UCSD-AML1 (cell line): Measurements from ENCODE around the gene NHLH1.

Experiments
- DNase-seq: peaks from one replicate; lab custom pipeline; 2025; ENCODE audit not compliant: unreplicated experiment; lab: John Stamatoyannopoulos, UW

The NHLH1 gene

GRCh38 chr1:160366731-160367515 is at the start of gene NHLH1:
TSS of gene NHLH1 (plus strand) at chr1:160367071. CDS start at chr1:160370732, 3,661 bp downstream.
- DNase-seq = no peak

GRCh38 chr1:160322831-160323230 is 44.0 kb upstream of the NHLH1 start:
- DNase-seq = no peak

GRCh38 chr1:160325252-160325651 is 41.6 kb upstream of the NHLH1 start:
- no peak for DNase-seq

- no peak for DNase-seq
Measured at GRCh38 chr1:160326418-160326817, 40.5 kb upstream of the NHLH1 start.

- no peak for DNase-seq
Measured at GRCh38 chr1:160328184-160328583, 38.7 kb upstream of the NHLH1 start.

GRCh38 chr1:160330119-160330518 is 36.8 kb upstream of the NHLH1 start:
- no peak for DNase-seq

GRCh38 chr1:160332516-160332915 is 34.4 kb upstream of the NHLH1 start:
- no peak for DNase-seq

DNA sequence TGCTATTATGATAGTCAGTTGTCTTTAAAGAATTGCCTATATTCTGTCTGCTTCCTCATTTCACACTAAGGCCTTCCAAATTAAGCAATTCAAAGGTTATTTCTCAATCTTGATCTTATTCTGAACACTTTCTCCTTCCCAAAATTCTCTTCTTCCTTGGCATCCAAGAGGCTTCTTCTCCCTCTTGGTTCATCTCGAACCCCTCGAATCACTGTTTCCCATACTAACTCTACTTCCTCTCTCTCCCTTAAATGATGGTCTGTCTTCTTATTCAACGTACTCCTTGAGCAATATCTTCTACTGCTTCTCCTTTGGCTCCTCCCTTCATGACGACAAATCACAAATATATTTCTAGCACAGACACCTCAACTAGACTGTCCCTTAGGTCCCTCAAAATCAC is 28.3 kb upstream of the NHLH1 start:
- DNase-seq = no peak

DNA sequence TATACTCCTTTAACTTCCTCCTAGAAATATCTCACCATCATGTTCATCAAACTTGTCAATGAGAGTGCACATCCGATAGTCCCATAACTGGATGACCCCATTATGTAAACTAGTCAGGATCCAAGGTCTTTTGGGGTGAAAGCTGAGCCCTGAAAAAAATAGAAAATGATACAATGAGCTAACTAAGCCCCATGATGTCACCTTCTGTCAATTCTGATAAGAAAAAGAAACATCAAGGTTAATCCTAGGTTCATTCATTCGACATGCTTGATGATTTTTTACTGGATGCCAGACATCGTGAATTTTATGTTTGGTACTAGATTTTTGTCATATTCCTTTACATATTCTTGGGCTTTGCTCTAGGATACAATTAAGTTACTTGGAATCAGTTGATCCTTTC is 26.7 kb upstream of the NHLH1 start:
- no peak for DNase-seq

- DNase-seq = no peak
Measured at GRCh38 chr1:160340866-160341265, 26.0 kb upstream of the NHLH1 start.

- no peak for DNase-seq
Measured at GRCh38 chr1:160342526-160342925, 24.3 kb upstream of the NHLH1 start.

DNA sequence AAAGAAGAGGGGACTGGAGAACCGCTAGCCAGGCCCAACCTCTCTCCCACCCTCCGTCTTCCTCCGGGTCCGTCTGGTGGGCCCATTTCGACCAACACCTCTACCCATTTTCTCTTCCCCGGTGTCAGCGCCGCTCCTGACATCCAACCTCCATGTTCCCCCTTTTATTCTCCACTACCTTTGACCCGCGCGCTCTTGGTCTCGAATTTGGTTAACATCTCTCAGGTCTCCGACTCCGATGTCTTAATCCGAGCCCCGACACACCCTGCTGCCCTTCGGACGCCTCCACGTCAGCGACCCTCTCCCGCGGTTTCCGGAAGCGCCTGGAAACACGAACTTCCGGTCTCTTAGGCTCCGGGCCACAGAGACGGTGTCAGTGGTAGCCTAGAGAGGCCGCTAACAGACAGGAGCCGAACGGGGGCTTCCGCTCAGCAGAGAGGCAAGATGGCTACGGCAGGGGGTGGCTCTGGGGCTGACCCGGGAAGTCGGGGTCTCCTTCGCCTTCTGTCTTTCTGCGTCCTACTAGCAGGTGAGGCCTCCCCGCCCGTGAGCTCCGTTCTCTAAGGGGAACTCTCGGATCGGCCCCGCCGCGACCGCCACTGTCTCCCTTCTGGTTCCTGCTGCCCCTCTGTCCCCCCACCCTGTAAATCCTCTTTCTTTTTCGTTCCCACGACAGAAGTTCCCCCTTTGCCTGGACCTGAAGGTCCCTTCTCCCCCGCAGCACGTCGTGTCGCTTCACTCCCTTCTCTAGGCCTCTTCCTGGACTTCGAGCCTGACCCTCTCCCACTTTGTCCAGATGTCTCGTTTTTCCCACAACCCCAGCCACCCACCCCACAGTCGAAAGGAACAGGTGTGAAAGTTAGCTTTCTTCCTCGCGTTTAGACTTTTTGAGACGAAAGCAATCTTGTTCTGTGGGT is 23.7 kb upstream of the NHLH1 start, which contains the start of the genes COPA and NCSTN:
Gene COPA, minus strand, starts transcription at position 298 of the 917 bp plus-strand sequence. Its CDS starts 80 bp downstream, at position 218.
Gene NCSTN, plus strand, starts transcription at position 431 of the 917 bp plus-strand sequence. Its CDS starts 14 bp downstream, at position 445.
- peak; percentile 92 for DNase-seq

- DNase-seq = no peak
Measured at GRCh38 chr1:160344241-160344640, 22.6 kb upstream of the NHLH1 start.

- no peak for DNase-seq
Measured at GRCh38 chr1:160344936-160345335, 21.9 kb upstream of the NHLH1 start.

DNA sequence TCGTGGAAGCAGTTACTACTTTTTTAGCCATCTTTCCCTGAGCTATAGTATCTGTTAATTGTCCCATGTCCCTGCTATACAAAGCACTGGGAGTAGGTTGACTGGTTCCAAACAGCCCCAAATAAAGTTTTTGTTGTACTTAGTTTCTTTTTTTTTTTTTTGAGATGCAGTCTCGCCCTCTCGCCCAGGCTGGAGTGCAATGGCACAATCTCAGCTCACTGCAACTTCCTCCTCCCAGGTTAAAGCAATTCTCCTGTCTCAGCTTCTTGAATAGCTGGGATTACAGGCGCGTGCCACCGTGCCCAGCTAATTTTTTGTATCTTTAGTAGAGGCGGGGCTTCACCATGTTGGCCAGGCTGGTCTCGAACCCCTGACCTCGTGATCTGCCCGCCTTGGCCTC is 20.4 kb upstream of the NHLH1 start:
- no peak for DNase-seq

GRCh38 chr1:160346958-160347357 is 19.9 kb upstream of the NHLH1 start:
- DNase-seq = no peak

DNA sequence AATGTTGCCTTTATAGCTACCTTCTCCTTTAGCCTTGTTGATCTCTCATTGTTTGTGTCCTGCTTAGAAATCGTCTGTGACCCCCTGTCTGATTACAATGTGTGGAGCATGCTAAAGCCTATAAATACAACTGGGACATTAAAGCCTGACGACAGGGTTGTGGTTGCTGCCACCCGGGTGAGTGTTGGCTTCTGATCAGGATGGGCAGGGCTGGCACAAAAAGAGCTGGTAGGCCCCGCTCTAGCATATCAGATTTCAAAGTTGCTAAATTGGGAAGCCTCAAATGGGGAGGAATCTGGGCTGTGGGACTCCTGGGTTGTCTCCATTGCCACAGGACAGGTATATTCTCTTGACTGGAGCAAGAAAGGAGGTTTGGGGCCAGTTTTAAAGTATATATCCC is 15.2 kb upstream of the NHLH1 start:
- no peak for DNase-seq

DNA sequence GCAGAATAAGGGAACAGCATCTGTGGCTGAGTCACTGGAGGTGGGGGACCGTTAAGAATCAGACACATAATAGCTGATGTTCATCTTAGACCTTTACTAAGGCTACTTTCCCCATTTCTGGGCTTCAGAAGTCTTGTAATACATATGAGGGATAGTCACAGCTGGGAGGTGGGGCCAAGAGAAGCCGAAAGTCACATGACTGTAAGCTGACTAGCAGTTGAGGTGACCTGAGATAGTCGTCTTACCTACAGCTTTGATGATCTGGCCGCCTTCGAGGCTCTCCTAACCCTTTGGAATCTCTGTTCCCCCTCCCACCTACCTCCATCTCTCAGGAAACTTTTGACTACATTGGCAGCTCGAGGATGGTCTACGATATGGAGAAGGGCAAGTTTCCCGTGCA is 14.3 kb upstream of the NHLH1 start:
- DNase-seq = no peak

DNA sequence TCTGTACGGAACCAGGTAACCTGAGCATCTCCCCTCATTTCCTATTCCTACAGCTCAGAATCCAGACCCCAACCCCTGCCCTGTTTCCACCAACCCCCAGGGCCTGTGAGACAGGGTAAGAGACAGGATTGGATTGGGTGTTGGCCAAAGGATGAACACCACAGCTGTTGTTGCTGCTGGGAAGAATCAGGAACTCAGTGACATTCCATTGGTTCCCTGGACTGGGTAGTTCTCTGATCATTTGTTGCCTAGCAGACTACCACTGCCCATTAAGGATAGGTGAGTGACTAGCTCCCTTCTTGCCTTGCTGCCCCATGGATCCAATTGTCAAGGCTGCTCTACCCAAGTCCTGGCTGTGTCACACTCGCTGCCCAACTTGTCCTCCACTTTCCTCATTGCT is 13.6 kb upstream of the NHLH1 start:
- DNase-seq = no peak

DNA sequence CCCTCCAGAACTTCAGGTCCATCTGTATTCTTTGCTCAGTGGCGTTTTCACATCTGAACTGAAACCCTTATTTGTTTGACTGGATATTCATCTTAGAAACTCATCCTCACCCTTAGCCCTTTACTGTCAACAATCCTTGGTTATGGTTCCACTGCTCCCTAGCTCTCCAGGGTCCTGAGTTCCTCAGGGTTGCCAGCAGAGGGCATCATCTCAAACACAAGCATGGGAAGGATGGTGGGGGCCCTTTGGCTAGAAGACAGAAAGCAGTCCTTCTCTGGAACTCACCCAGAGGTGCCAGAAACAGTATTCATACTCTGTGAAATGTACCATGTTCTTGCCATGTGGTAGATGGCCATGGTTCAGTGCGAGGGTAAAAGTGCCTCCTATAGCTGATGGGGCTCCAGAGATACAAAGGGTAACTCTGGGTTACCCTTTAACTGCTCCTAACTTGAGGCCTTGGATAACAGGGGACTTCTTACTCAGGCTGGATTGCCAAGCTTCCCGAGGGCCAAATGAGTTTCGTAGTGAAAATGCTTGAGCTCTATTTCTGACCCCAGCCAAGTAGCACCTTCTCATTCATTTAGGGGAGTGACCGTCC is 12.4 kb upstream of the NHLH1 start:
- no peak for DNase-seq

DNA sequence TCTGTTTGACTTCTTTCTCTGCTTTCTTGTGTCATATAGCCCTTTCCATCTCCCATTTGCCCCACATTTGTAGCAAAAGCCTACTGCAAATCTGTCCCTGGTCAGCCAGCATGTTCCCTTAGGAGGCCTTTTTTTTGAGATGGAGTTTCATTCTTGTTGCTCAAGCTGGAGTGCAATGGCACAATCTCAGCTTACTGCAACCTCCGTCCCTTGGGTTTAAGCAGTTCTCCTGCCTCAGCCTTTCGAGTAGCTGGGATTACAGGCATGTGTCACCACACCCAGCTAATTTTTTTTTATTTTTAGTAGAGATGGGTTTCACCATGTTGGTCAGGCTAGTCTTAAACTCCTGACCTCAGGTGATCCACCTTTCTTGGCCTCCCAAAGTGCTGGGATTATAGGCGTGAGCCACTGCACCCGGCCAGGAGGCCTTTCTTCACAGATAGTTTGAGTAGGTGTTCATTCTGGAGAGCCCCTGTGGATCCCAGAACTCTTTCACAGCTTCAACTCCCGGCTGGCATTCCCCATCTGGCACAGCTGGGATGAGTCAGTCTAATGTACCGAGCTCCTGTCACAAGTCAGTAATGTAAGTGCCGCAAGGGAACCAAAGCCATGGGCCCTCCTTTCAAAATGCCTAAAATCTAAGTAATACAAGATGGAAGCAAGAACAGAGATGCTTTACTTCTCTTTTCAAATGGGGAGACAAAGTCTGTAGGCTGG is 9.4 kb upstream of the NHLH1 start:
- no peak for DNase-seq
